HG03108 (cell line): ENCODE measurements around the gene ANKRD50.

Source experiments
- ATAC-seq: cut with Tn5 transposase; IDR thresholded peaks from one replicate; pipeline ENCODE4 v1.9.1; 2021; ENCODE audit warnings: moderate library complexity; ENCODE audit not compliant: unreplicated experiment

The ANKRD50 gene

DNA sequence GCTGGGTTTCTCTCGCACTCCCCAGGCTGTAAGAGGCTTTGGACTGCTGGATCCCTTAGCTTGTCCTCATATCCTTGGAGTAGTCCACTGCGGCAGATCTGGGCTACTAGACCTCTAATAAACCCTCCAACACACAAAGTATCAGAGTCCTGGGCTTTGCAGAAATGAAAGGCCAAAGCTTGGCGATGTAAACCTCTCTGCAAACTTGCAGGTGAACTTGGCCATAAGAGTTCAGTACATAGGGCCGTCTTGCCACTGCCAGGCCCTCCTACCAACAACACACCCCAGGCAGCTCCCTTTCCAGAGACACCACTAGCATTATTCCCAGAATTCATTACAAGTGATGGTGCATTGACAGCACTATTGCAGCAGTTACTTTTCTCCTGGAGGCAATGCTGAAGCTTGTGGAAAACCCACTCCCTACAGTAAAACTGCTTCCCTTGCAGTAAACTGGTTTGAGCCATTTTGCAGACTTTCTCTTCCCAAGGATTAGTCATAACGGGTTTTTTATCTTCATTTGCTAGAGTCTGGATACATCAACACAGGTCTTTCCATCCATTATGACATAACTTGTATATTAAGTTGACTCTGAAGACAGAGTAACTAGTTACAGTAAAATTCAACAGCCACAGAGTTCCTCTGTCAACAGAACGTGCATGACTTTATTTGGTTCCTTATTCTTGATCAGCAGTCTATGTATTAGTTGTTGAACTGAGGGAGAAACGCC, 2.4 kb downstream of the ANKRD50 start:
- no peak for ATAC-seq

DNA sequence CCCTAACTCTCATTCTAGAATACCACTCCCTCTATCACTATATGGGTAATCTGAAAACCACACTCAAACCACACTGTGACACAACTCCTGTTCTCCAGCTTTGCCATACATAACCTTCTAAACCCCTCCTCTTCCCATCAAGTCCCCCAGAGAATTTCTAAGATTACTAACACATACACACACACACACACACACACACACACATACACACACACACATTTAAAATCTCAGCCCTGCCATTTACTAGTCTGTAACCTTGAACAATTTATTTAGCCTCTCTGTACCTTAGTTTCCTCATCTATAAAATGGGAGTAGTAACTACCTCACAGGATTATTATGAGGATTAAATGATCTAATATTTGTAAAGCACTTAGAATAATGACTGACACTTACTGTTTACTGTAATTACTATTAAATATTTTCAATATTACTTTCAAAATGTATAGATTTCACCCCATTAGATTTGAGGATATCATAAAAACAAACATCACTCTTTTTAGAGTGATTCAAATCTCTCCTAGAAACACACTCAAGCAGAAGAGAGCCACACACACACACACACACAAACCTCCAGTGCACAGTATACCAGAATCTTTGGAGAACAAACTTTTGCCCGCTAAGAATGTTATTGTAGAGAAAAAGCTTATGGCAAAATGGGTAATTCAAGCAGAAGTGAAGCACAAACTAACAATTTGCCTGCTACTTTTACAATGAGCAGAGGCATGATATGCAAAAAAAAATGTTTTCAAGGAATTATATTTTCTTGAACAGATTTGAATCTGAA, 3.8 kb downstream of the ANKRD50 start:
- no peak for ATAC-seq

DNA sequence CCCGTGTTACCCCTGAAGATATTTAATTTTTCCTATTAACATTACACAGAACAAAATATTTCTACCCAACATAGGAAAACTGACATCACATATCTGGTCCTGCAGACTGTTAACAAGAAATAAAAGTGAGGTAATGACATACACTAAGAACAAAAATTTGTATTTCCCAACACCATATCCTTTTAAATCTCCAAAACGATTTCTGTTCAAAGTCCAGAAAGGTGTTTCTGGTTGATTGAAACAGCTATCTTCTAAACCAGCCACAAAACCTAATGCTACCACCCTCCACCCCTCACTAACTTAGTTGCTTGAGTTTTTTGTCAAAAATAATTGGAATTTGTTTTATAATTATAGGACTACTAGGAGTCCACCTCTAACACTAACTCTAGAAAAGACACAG, 7.1 kb downstream of the ANKRD50 start:
- ATAC-seq = no peak

DNA sequence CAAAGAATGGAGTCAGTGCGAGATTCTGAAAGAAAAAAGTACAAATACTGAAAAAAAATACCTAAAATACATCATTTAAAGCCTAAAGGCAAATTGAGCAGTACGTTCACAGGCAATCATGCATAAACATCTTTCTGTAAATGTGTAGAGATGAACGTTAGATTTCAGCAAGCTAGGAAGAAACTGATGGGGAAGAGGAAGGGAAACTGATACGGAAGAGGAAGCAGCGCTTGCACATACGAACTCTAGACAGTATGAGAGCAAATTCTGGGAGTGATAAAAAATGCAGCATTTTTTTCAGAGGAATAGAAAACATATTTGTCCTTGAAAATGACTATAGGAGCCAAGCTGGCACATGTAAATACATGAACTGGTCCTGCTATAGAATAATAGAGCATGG, 9.4 kb downstream of the ANKRD50 start:
- ATAC-seq = no peak

DNA sequence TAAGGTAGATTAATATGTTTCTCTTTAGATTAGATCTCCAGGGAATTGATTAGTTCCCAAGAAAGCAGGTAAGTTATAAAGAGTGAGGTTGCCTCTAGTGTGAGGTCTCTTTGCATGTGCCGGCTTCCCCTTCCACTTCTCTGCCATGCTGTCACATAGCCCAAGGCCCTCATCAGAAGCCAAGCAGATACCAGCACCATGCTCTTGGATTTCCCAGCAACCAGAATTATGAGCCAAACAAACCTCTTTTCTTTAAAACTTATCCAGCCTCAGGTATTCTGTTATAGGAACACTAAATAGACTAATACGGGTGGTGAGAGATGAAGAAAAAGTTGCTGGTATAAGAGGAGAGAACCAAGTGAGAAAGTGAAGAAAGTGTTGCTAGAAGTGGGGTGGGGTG, 15.1 kb downstream of the ANKRD50 start:
- ATAC-seq = no peak

GRCh38 chr4:124696182-124696581, 16.4 kb downstream of the ANKRD50 start:
- ATAC-seq = no peak

DNA sequence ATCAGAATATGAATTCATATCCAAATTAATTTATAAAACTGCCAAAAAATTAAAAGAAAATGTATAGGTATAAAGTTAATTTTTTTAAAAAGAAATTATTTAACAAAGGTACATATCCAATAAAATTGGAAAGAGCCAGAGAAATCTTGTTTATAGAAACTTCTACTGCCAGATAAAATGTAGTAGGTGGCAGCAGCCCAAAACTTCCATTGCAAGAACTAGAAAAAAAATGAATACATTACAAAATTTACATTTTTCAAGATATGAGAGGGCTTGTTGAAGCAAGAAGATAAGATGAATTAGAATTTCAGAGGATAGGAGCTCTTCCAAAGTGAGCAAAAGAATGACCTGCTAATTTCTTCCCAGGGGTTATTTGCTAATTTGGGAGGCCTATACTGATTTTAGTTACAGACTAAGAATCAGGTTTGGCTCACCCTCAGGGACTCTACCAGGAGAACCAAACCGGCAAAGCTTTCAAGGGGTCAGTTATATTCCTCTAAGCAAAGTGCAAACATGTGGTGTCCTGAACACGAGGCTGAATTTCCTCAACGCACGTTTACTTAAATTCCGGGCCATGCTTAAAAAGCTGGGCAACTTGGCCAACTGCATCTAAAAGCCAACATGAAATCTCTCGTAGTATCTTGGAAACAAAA, 17.5 kb downstream of the ANKRD50 start:
- ATAC-seq = no peak

- no peak for ATAC-seq
Measured at GRCh38 chr4:124694306-124694705, 18.2 kb downstream of the ANKRD50 start.

DNA sequence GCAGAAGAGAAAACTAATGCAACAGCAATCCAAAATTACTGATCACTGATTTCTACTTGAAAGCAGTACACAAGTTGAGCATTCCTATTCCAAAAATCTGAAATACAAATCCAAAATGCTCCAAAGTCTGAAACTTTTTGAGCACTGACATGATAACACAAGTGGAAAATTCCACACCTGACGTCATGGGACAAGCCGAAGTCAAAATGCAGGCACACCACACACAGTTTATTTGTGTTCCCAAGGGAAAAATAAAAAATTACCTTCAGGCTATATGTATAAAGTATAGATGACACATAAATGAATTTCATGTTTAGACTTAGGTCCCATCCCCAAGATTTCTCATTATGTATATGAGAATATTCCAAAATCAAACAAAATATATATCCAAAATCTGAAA, 20.7 kb downstream of the ANKRD50 start:
- ATAC-seq = no peak

- no peak for ATAC-seq
Measured at GRCh38 chr4:124686279-124686678, 26.3 kb downstream of the ANKRD50 start.

GRCh38 chr4:124685851-124686250, 26.7 kb downstream of the ANKRD50 start:
- no peak for ATAC-seq

DNA sequence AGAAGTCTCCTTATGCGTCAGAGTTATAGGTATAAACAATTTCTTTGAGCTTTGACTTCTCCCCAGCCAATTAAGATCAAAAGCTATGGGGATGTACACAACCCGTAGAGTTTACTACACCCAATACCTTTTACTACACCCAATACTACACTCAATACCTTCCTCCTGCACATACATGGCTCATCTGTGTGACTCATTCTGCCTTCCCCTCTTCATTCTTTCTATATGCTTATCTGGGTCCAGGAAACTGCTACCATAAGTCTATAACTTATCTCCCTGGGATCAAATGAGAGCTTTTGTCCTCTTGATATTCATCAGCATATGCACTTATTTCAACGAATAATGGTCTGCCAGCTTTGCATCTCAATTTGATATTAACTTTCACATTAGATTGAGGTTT, 28.2 kb downstream of the ANKRD50 start:
- ATAC-seq = no peak

DNA sequence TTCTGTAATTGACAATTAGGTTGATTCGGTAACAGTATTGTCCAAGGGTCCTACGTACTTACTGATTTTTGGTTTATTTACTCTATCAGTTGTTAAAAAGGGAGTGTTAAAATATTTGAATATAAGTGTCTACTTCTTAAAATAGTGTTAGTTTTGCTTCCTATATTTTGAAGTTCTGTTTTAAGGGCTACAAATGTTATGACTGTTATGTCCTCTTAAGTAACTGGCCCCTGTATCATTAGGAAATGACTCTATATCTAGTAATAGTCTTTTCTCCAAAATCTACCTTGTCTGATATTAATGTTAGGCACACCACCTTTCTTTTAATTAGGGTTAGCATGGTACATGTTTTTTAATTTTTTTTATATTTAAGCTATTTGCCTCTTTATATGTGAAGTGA, 30.1 kb downstream of the ANKRD50 start:
- ATAC-seq = no peak

DNA sequence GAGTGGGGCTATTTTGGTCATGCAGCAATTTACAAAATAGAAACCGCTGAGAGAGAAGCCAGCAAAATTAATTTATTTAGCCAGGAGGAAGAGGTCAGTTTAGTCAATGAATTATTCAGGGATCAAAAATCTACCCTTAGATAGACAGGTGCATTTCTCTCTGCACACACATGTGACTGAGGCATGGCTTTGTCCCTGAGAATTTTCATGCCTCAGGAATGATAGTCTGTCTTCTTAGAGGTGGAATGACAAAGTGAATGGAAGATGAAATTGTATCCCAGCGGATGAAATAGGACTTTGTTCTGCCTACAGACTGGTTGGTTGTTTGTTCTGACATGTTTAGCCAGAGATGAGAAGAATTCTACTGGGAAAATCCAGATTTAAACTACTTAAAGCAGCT, 46.0 kb downstream of the ANKRD50 start:
- ATAC-seq = no peak

DNA sequence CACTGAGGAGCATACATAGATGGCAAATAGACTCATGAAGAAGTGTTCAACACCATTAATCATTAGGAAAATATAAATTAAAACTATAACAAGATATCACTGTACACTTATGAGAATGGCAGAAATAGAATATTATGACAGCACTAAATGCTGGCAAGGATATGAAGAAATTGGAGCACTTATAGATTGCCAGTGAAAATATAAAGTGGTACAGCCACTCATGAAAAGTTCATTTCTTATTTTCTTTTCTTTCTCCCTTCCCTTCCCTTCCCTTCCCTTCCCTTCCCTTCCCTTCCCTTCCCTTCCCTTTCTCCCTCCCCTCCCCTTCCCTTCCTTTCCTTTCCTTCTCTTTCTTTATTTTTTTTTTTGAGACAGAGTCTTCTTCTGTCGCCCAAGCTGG, 53.7 kb downstream of the ANKRD50 start:
- no peak for ATAC-seq

GRCh38 chr4:124650614-124651013, 61.9 kb downstream of the ANKRD50 start:
- no peak for ATAC-seq

DNA sequence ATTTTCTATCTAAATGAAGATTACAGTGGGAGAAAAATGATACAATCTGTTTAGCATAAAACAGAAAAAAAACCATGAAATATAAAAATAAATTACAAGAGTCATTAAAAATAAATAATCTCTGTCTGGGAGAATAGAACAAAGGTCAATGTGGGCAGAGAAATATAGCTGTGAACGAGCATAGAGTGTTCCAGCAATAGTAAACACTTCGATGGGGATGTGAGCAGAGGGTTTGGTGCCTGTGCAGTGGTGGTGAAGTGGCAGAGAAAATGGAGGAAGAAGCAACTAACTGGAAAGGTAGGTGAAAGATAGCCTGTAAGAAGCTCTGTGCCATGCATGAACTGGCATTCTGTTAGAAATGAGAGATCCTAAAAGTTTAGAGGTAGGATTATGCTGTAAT, 64.9 kb downstream of the ANKRD50 start:
- no peak for ATAC-seq

GRCh38 chr4:124644621-124645020, 67.9 kb downstream of the ANKRD50 start:
- no peak for ATAC-seq

- no peak for ATAC-seq
Measured at GRCh38 chr4:124642846-124643245, 69.7 kb downstream of the ANKRD50 start.

GRCh38 chr4:124641715-124642381, 70.7 kb downstream of the ANKRD50 start:
- ATAC-seq = no peak

- no peak for ATAC-seq
Measured at GRCh38 chr4:124640022-124640730, 72.4 kb downstream of the ANKRD50 start.
